Breast epithelium (tissue), 4 donors: ENCODE data around the gene RARRES2. TPM values are rescaled to one million over a fixed set of nuclear protein-coding genes. Genes with fewer than 3 reads are reported as not detected.
A peak's percentile ranks its signal among the peaks of the same experiment; 100 is the strongest.

Experiments used
- DNase-seq, 2 donors: peaks; one replicate each; pipeline ENCODE4 v3.0.0-alpha.2; 2019; ENCODE audit warnings: low spot score in 2 of 2
- H3K27ac ChIP-seq, 2 donors: fragments of 200-600 bp; sonication (generic) in 1 of 2; one replicate each; pipeline ENCODE4 v1.5.1; 2016 to 2019; ENCODE audit warnings: mild to moderate bottlenecking in 1 of 2
- H3K27me3 ChIP-seq, 2 donors: fragments of 200-600 bp; sonication (generic) in 1 of 2; one replicate each; pipeline versions ENCODE4 v1.5.1 to v1.6.0; 2017 to 2019; ENCODE audit warnings: control low read depth in 1 of 2, mild to moderate bottlenecking in 1 of 2
- H3K36me3 ChIP-seq: fragments of 200-600 bp; one replicate; pipeline ENCODE4 v1.5.1; 2019
- H3K4me1 ChIP-seq, 2 donors: fragments of 200-600 bp; sonication (generic); one replicate each; pipeline ENCODE4 v1.5.1; 2016 to 2019; ENCODE audit warnings: control low read depth in 1 of 2
- H3K4me3 ChIP-seq, 3 donors: fragments of 200-600 bp; sonication (generic); 1 replicate in 2 of 3; 2 replicates in 1 of 3; pipeline ENCODE4 v1.5.1; 2016 to 2019; ENCODE audit warnings: mild to moderate bottlenecking in 3 of 3, moderate library complexity in 2 of 3
- H3K9me3 ChIP-seq, 2 donors: fragments of 200-600 bp; sonication (generic) in 1 of 2; one replicate each; pipeline ENCODE4 v1.5.1; 2016 to 2019; ENCODE audit warnings: control low read depth in 1 of 2
- CTCF ChIP-seq, 3 donors: fragments of 450-650 bp; IDR thresholded peaks; one replicate each; pipeline ENCODE4 v1.5.1; 2016 to 2017; ENCODE audit warnings: antibody characterized with exemption in 3 of 3, mild to moderate bottlenecking in 3 of 3, moderate library complexity in 3 of 3
- POLR2A ChIP-seq: fragments of 450-650 bp; IDR thresholded peaks from one replicate; pipeline ENCODE4 v1.6.1; 2016; ENCODE audit warnings: antibody characterized with exemption, mild to moderate bottlenecking, moderate library complexity
- POLR2AphosphoS5 ChIP-seq, 3 donors: sonication (generic); formaldehyde crosslinking; IDR thresholded peaks; one replicate each; pipeline ENCODE4 v1.6.1; 2017; ENCODE audit warnings: antibody characterized with exemption in 3 of 3
- intact Hi-C: fragments of 100-400 bp; cut with DNase I; formaldehyde crosslinking; loops from one replicate; pipeline ENCODE4 v1.15.1; 2023; ENCODE audit warnings: low total_unique reads
- total RNA-seq, 3 donors: library from RNA; depleted of rRNA; stranded (reverse); fragments of >200 nt; gene quantifications; one replicate each; pipeline ENCODE4 v1.1.0, GENCODE V29; 2016

The RARRES2 gene
- total RNA-seq, 3 donors from 2014 or later: 156 to 297 (median 267) TPM

GRCh38 chr7:150382123-150382843 is 40.9 kb upstream of the RARRES2 start:
- peak overlapping the region in 2 of 3 donors; percentile 32 to 34 for H3K4me3 ChIP-seq
- TF ChIP-seq CTCF (IDR thresholded peaks at IDR 0.05) (no peak), POLR2A (no peak), POLR2AphosphoS5 (IDR thresholded peaks at IDR 0.05) (no peak)
- intact Hi-C loops: no loop called here

GRCh38 chr7:150381785-150382122 is 40.3 kb upstream of the RARRES2 start:
- Histone ChIP-seq H3K4me3 (peak overlapping the region in 2 of 3 donors; percentile 29 to 32), H3K4me1 (peaks cover 0 to 11% of the 10 kb centered on the region in 2 donors), H3K9me3 (no peaks in the 10 kb centered on the region), H3K36me3 (no peaks in the 10 kb centered on the region), H3K27ac (peak overlapping the region in 1 of 2 donors; percentile 58), H3K27me3 (no peaks in the 10 kb centered on the region)
- TF ChIP-seq POLR2A: no peak
- no peak for TF ChIP-seq POLR2AphosphoS5 (IDR thresholded peaks at IDR 0.05)
- no peak for TF ChIP-seq CTCF (IDR thresholded peaks at IDR 0.05)
- no peak for DNase-seq
- intact Hi-C loops: no loop called here

More at GRCh38 chr7:150382123-150382843, 40.9 kb upstream of the RARRES2 start:
- peak in 1 of 2 donors; percentile 45 for DNase-seq
- no peaks in the 10 kb centered on the region for H3K27me3 ChIP-seq
- H3K9me3 ChIP-seq: no peaks in the 10 kb centered on the region
- peak overlapping the region; percentile 53 to 58 for H3K27ac ChIP-seq
- peaks cover 0 to 11% of the 10 kb centered on the region in 2 donors for H3K4me1 ChIP-seq
- no peaks in the 10 kb centered on the region for H3K36me3 ChIP-seq

- peaks cover 0 to 11% of the 10 kb centered on the region in 2 donors for H3K4me1 ChIP-seq
- peak overlapping the region in 2 of 3 donors; percentile 21 to 32 for H3K4me3 ChIP-seq
- intact Hi-C loops: no loop called here
- H3K36me3 ChIP-seq: no peaks in the 10 kb centered on the region
- peak overlapping the region in 1 of 2 donors; percentile 54 for H3K27ac ChIP-seq
- no peaks in the 10 kb centered on the region for H3K27me3 ChIP-seq
- H3K9me3 ChIP-seq: no peaks in the 10 kb centered on the region
- no peak for DNase-seq
- no peak for TF ChIP-seq POLR2A
- TF ChIP-seq POLR2AphosphoS5 (IDR thresholded peaks at IDR 0.05): no peak
These were observed 39.7 kb upstream of the RARRES2 start for GRCh38 chr7:150381096-150381495.

GRCh38 chr7:150380463-150380862 is 39.0 kb upstream of the RARRES2 start:
- Histone ChIP-seq H3K27ac (peak overlapping the region in 1 of 2 donors; percentile 13), H3K4me3 (peak overlapping the region in 1 of 3 donors; percentile 91), H3K9me3 (no peaks in the 10 kb centered on the region), H3K27me3 (no peaks in the 10 kb centered on the region), H3K36me3 (no peaks in the 10 kb centered on the region), H3K4me1 (peaks cover 0 to 11% of the 10 kb centered on the region in 2 donors)
- TF ChIP-seq POLR2A (no peak), POLR2AphosphoS5 (IDR thresholded peaks at IDR 0.05) (no peak), CTCF (IDR thresholded peaks at IDR 0.05) (no peak)
- DNase-seq: no peak
- intact Hi-C loops: no loop called here

- Histone ChIP-seq H3K9me3 (no peaks in the 10 kb centered on the region), H3K27ac (peak overlapping the region; percentile 93 to 96), H3K27me3 (no peaks in the 10 kb centered on the region), H3K4me3 (peak overlapping the region; percentile 89 to 93 (median 91)), H3K36me3 (no peaks in the 10 kb centered on the region), H3K4me1 (peaks cover 0 to 11% of the 10 kb centered on the region in 2 donors)
- intact Hi-C loops: no loop called here
- no peak for DNase-seq
- no peak for TF ChIP-seq POLR2A
- TF ChIP-seq POLR2AphosphoS5 (IDR thresholded peaks at IDR 0.05): no peak
- TF ChIP-seq CTCF (IDR thresholded peaks at IDR 0.05): no peak
These were observed 38.3 kb upstream of the RARRES2 start for GRCh38 chr7:150379441-150380379.
